ENCODE results near the gene NUDC. TPM values are rescaled to one million over a fixed set of nuclear protein-coding genes. Genes with fewer than 3 reads are reported as not detected.

NUDC gene
- total and polyA plus RNA-seq, 2 of the 13 experiments (the other 11 are each of a cell fraction or from before 2014, with no cell fraction given): 34.7 to 104 TPM

- TF ChIP-seq, protein P1, sequence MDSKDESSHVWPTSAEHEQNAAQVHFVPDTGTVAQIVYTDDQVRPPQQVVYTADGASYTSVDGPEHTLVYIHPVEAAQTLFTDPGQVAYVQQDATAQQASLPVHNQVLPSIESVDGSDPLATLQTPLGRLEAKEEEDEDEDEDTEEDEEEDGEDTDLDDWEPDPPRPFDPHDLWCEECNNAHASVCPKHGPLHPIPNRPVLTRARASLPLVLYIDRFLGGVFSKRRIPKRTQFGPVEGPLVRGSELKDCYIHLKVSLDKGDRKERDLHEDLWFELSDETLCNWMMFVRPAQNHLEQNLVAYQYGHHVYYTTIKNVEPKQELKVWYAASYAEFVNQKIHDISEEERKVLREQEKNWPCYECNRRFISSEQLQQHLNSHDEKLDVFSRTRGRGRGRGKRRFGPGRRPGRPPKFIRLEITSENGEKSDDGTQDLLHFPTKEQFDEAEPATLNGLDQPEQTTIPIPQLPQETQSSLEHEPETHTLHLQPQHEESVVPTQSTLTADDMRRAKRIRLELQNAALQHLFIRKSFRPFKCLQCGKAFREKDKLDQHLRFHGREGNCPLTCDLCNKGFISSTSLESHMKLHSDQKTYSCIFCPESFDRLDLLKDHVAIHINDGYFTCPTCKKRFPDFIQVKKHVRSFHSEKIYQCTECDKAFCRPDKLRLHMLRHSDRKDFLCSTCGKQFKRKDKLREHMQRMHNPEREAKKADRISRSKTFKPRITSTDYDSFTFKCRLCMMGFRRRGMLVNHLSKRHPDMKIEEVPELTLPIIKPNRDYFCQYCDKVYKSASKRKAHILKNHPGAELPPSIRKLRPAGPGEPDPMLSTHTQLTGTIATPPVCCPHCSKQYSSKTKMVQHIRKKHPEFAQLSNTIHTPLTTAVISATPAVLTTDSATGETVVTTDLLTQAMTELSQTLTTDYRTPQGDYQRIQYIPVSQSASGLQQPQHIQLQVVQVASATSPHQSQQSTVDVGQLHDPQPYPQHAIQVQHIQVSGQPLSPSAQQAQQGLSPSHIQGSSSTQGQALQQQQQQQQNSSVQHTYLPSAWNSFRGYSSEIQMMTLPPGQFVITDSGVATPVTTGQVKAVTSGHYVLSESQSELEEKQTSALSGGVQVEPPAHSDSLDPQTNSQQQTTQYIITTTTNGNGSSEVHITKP (CRISPR knock-in tag; IDR thresholded peaks at IDR 0.05; ENCODE audit: low read depth): peak; percentile 64; the same call in 1 of the 2 replicates
- TF ChIP-seq, protein P2, sequence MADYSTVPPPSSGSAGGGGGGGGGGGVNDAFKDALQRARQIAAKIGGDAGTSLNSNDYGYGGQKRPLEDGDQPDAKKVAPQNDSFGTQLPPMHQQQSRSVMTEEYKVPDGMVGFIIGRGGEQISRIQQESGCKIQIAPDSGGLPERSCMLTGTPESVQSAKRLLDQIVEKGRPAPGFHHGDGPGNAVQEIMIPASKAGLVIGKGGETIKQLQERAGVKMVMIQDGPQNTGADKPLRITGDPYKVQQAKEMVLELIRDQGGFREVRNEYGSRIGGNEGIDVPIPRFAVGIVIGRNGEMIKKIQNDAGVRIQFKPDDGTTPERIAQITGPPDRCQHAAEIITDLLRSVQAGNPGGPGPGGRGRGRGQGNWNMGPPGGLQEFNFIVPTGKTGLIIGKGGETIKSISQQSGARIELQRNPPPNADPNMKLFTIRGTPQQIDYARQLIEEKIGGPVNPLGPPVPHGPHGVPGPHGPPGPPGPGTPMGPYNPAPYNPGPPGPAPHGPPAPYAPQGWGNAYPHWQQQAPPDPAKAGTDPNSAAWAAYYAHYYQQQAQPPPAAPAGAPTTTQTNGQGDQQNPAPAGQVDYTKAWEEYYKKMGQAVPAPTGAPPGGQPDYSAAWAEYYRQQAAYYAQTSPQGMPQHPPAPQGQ (CRISPR knock-in tag; IDR thresholded peaks at IDR 0.05; ENCODE audit: borderline replicate concordance): no peak
- TF ChIP-seq KLF9 (CRISPR knock-in tag; IDR thresholded peaks at IDR 0.05; ENCODE audit: low read depth) (no peak), ZNF207 (IDR thresholded peaks at IDR 0.05; ENCODE audit: borderline replicate concordance) (no peak), ZNF878 (CRISPR knock-in tag; IDR thresholded peaks at IDR 0.05) (no peak), KAT7 (CRISPR knock-in tag; IDR thresholded peaks at IDR 0.05; ENCODE audit: borderline replicate concordance) (peak; percentile 93; the same call in 1 of the 2 replicates), ZNF280B (CRISPR knock-in tag; IDR thresholded peaks at IDR 0.05; ENCODE audit: borderline replicate concordance) (peak; percentile 76)
- TF ChIP-seq, protein P3, sequence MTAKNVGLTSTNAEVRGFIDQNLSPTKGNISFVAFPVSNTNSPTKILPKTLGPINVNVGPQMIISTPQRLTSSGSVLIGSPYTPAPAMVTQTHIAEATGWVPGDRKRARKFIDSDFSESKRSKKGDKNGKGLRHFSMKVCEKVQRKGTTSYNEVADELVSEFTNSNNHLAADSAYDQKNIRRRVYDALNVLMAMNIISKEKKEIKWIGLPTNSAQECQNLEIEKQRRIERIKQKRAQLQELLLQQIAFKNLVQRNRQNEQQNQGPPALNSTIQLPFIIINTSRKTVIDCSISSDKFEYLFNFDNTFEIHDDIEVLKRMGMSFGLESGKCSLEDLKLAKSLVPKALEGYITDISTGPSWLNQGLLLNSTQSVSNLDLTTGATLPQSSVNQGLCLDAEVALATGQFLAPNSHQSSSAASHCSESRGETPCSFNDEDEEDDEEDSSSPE (CRISPR knock-in tag; IDR thresholded peaks at IDR 0.05): peak; percentile 87
- TF ChIP-seq, protein P4, sequence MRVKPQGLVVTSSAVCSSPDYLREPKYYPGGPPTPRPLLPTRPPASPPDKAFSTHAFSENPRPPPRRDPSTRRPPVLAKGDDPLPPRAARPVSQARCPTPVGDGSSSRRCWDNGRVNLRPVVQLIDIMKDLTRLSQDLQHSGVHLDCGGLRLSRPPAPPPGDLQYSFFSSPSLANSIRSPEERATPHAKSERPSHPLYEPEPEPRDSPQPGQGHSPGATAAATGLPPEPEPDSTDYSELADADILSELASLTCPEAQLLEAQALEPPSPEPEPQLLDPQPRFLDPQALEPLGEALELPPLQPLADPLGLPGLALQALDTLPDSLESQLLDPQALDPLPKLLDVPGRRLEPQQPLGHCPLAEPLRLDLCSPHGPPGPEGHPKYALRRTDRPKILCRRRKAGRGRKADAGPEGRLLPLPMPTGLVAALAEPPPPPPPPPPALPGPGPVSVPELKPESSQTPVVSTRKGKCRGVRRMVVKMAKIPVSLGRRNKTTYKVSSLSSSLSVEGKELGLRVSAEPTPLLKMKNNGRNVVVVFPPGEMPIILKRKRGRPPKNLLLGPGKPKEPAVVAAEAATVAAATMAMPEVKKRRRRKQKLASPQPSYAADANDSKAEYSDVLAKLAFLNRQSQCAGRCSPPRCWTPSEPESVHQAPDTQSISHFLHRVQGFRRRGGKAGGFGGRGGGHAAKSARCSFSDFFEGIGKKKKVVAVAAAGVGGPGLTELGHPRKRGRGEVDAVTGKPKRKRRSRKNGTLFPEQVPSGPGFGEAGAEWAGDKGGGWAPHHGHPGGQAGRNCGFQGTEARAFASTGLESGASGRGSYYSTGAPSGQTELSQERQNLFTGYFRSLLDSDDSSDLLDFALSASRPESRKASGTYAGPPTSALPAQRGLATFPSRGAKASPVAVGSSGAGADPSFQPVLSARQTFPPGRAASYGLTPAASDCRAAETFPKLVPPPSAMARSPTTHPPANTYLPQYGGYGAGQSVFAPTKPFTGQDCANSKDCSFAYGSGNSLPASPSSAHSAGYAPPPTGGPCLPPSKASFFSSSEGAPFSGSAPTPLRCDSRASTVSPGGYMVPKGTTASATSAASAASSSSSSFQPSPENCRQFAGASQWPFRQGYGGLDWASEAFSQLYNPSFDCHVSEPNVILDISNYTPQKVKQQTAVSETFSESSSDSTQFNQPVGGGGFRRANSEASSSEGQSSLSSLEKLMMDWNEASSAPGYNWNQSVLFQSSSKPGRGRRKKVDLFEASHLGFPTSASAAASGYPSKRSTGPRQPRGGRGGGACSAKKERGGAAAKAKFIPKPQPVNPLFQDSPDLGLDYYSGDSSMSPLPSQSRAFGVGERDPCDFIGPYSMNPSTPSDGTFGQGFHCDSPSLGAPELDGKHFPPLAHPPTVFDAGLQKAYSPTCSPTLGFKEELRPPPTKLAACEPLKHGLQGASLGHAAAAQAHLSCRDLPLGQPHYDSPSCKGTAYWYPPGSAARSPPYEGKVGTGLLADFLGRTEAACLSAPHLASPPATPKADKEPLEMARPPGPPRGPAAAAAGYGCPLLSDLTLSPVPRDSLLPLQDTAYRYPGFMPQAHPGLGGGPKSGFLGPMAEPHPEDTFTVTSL (CRISPR knock-in tag; IDR thresholded peaks at IDR 0.05; ENCODE audit: borderline replicate concordance): peak; percentile 47; the same call in 1 of the 2 replicates
These were observed at the start of gene NUDC (continued) for GRCh38 chr1:26921540-26922430.

All from HepG2 (cell line).